ENCODE measurements around the gene TM4SF1. TPM values are rescaled to one million over a fixed set of nuclear protein-coding genes. Genes with fewer than 3 reads are reported as not detected.

Gene TM4SF1
- total RNA-seq, 2 donors from 2014 or later = 0.83 TPM; not detected in 1

GRCh38 chr3:149319750-149320149 lies 57.7 kb downstream of the TM4SF1 start:
- Mint-ChIP-seq H3K27ac (no peak overlapping the region), H3K4me1 (no peaks in the 10 kb centered on the region), H3K36me3 (ENCODE audit: low read depth) (no peaks in the 10 kb centered on the region), H3K27me3 (peaks cover 20% of the 10 kb centered on the region), H3K4me3 (no peak overlapping the region)
- no peaks in the 10 kb centered on the region for H3K9me3 ChIP-seq (ENCODE audit: control insufficient read depth, low read length, poor library complexity, severe bottlenecking)
- ATAC-seq (no peak), DNase-seq (no peak)

Other genes starting within 250 kb of the TM4SF1 start
- gene HPS3, start 248.0 kb downstream of the TM4SF1 start, total RNA-seq = 10 to 100 TPM; 12.7 to 12.9 TPM
- gene CP, start 155.8 kb downstream of the TM4SF1 start, total RNA-seq = not detected
- gene TM4SF18, start 44.0 kb downstream of the TM4SF1 start, total RNA-seq = not detected
- not detected for gene TM4SF4, start 97.0 kb upstream of the TM4SF1 start, total RNA-seq